Measurements from ENCODE around the gene ELL. TPM values are rescaled to one million over a fixed set of nuclear protein-coding genes. Genes with fewer than 3 reads are reported as not detected.

ELL gene
- total and polyA plus RNA-seq, 2 donors (not counting 3 experiments of a cell fraction or from before 2014, with no cell fraction given) = 9.9 to 18.2 TPM

DNA sequence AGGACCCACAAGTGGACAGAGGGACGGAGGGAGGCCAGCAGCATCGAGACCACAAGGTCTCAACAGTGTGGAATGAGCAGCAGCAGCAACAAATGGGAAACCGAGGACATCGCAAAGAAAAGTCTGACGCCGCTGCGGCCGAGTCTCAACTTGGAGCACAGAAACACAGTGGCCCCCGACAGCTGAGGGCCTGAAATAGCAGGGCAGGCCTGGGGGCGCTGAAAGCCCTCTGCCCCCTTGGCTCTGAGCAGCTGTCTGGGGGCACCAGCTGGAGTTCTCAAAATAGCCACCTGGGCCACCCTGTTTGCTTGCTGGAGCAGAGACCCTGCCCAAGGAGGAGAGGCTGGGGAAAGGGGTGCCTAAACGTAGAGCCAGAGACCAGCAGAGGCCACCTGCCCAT is 78.0 kb downstream of the ELL start:
- Histone ChIP-seq H4K20me1 (replicated peaks; ENCODE audit: control insufficient read depth, extremely low read depth, insufficient read depth, low read length) (no peaks in the 10 kb centered on the region), H2AFZ (ENCODE audit: low read depth, low read length) (no peak overlapping the region), H3K9me1 (replicated peaks; ENCODE audit: control insufficient read depth, extremely low read depth, insufficient read depth, low read length) (no peaks in the 10 kb centered on the region), H3K79me2 (ENCODE audit: control insufficient read depth, insufficient read depth, low read length) (no peaks in the 10 kb centered on the region), H3K9me3 (replicated peaks; ENCODE audit: control insufficient read depth, insufficient read depth, low read length) (no peaks in the 10 kb centered on the region), H3K4me1 (ENCODE audit: control insufficient read depth, extremely low read depth, insufficient read depth, low read length) (no peaks in the 10 kb centered on the region), H3K27ac (ENCODE audit: insufficient read depth, low read depth, low read length) (no peak overlapping the region), H3K9ac (replicated peaks; ENCODE audit: extremely low read depth, insufficient read depth, low read length) (no peak overlapping the region), H3K4me2 (ENCODE audit: insufficient read depth, low read length) (no peak overlapping the region), H3K4me3 (replicated peaks in 1 of 3; ENCODE audit: insufficient read depth in 1 of 3, low read depth in 1 of 3, low read length in 3 of 3) (no peak overlapping the region), H3K36me3 (ENCODE audit: control insufficient read depth in 2 of 2, extremely low read depth in 1 of 2, insufficient read depth in 2 of 2, low read length in 2 of 2) (peaks cover under 1 to 39% of the 10 kb centered on the region in 2 experiments), H3K27me3 (ENCODE audit: control insufficient read depth in 2 of 2, insufficient read depth in 2 of 2, low read length in 2 of 2) (no peaks in the 10 kb centered on the region)
- no peak for DNase-seq (ENCODE audit: low read depth, low spot score)
- dilution Hi-C loops (cut with MboI; ENCODE audit: extremely low pct_ligation_motif_present, low sequenced_read_pairs) = no loop called here
- CTCF ChIA-PET = interaction anchor here (0.9 kb wide), 1 partner anchor 18 kb away, joined by 3 read pairs; no protein-coding TSS in a partner anchor
- POLR2A ChIA-PET = no interaction called here
- intact Hi-C loops (cut with micrococcal nuclease) = no loop called here
- no TSS peak for BruUV-seq (replicated peaks)
- TF ChIP-seq GATA2 (IDR thresholded peaks at IDR 0.05; ENCODE audit: insufficient read depth, insufficient read length, low read depth, low read length) (no peak), EZH2 (IDR thresholded peaks at IDR 0.05; ENCODE audit: borderline replicate concordance, low read depth, low read length, severe bottlenecking) (no peak), POLR2AphosphoS5 (IDR thresholded peaks at IDR 0.05; ENCODE audit: insufficient read depth, low read depth, low read length) (no peak), JUN (IDR thresholded peaks at IDR 0.05; ENCODE audit: borderline replicate concordance, insufficient read depth, insufficient read length, low read depth) (no peak), FOS (IDR thresholded peaks at IDR 0.05; ENCODE audit: borderline replicate concordance, insufficient read depth, low read length) (no peak), POLR2A (IDR thresholded peaks at IDR 0.05; ENCODE audit: low read depth, low read length) (no peak), MYC (IDR thresholded peaks at IDR 0.05; ENCODE audit: low read depth, low read length) (no peak)
- TF ChIP-seq, protein P1, sequence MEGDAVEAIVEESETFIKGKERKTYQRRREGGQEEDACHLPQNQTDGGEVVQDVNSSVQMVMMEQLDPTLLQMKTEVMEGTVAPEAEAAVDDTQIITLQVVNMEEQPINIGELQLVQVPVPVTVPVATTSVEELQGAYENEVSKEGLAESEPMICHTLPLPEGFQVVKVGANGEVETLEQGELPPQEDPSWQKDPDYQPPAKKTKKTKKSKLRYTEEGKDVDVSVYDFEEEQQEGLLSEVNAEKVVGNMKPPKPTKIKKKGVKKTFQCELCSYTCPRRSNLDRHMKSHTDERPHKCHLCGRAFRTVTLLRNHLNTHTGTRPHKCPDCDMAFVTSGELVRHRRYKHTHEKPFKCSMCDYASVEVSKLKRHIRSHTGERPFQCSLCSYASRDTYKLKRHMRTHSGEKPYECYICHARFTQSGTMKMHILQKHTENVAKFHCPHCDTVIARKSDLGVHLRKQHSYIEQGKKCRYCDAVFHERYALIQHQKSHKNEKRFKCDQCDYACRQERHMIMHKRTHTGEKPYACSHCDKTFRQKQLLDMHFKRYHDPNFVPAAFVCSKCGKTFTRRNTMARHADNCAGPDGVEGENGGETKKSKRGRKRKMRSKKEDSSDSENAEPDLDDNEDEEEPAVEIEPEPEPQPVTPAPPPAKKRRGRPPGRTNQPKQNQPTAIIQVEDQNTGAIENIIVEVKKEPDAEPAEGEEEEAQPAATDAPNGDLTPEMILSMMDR (IDR thresholded peaks at IDR 0.05; ENCODE audit: extremely low read depth in 1 of 2, insufficient read depth in 1 of 2, low read depth in 1 of 2, low read length in 2 of 2) = no peak
- TF ChIP-seq, protein P2, sequence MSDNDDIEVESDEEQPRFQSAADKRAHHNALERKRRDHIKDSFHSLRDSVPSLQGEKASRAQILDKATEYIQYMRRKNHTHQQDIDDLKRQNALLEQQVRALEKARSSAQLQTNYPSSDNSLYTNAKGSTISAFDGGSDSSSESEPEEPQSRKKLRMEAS (IDR thresholded peaks at IDR 0.05; ENCODE audit: insufficient read depth, insufficient read length) = no peak
- no peak for FAIRE-seq
